Activated T-cell treated with anti-CD3 and anti-CD28 coated beads for 48 hours (primary cell): ENCODE data around the gene LGR4.

ENCODE experiments used
- DNase-seq: peaks from one replicate; pipeline ENCODE4 v3.0.0-alpha.2; 2020; ENCODE audit warnings: low read depth

The LGR4 gene

GRCh38 chr11:27425814-27426213, 46.8 kb downstream of the LGR4 start:
- DNase-seq, result no peak

GRCh38 chr11:27423125-27423524, 49.5 kb downstream of the LGR4 start:
- no peak for DNase-seq

GRCh38 chr11:27421819-27422494, 50.6 kb downstream of the LGR4 start:
- DNase-seq, result no peak

GRCh38 chr11:27420722-27421572, 51.6 kb downstream of the LGR4 start:
- no peak for DNase-seq

GRCh38 chr11:27420217-27420616, 52.4 kb downstream of the LGR4 start:
- DNase-seq, result no peak

GRCh38 chr11:27418356-27418755, 54.2 kb downstream of the LGR4 start:
- no peak for DNase-seq

GRCh38 chr11:27416568-27417176, 55.9 kb downstream of the LGR4 start:
- no peak for DNase-seq

GRCh38 chr11:27414644-27415043, 57.9 kb downstream of the LGR4 start:
- DNase-seq, result no peak

- no peak for DNase-seq
These were observed 59.4 kb downstream of the LGR4 start for GRCh38 chr11:27413218-27413617.

GRCh38 chr11:27412192-27412691, 60.3 kb downstream of the LGR4 start:
- DNase-seq, result no peak

- no peak for DNase-seq
These were observed 61.3 kb downstream of the LGR4 start for GRCh38 chr11:27411328-27411727.

- no peak for DNase-seq
These were observed 62.3 kb downstream of the LGR4 start for GRCh38 chr11:27410272-27410671.

GRCh38 chr11:27409742-27410141, 62.8 kb downstream of the LGR4 start:
- DNase-seq, result no peak

- no peak for DNase-seq
These were observed 63.5 kb downstream of the LGR4 start for GRCh38 chr11:27409049-27409448.

- DNase-seq, result no peak
These were observed 64.3 kb downstream of the LGR4 start for GRCh38 chr11:27408246-27408800.

- DNase-seq, result no peak
These were observed 65.9 kb downstream of the LGR4 start for GRCh38 chr11:27406498-27407354.

GRCh38 chr11:27405134-27405533, 67.5 kb downstream of the LGR4 start:
- DNase-seq, result no peak

GRCh38 chr11:27404427-27404826, 68.2 kb downstream of the LGR4 start:
- no peak for DNase-seq

- DNase-seq, result no peak
These were observed 69.4 kb downstream of the LGR4 start for GRCh38 chr11:27403195-27403594.

- DNase-seq, result no peak
These were observed 70.1 kb downstream of the LGR4 start for GRCh38 chr11:27402450-27402849.

GRCh38 chr11:27401833-27402316, 70.7 kb downstream of the LGR4 start:
- DNase-seq, result no peak
